SK-N-MC (cell line): ENCODE measurements around the gene POR.

Experiments
- EZH2 ChIP-seq: fragments of 200-600 bp; sonication (generic); IDR thresholded peaks from one replicate; pipeline ENCODE4 v1.6.1; 2017; ENCODE audit warnings: antibody characterized with exemption
- FOXP2 ChIP-seq: optimal IDR thresholded peaks from 2 replicates; pipeline ENCODE3; 2011; ENCODE audit warnings: mild to moderate bottlenecking, moderate library complexity; ENCODE audit not compliant: insufficient read depth; ENCODE audit errors: extremely low read length, control extremely low read depth
- POLR2AphosphoS5 ChIP-seq: IDR thresholded peaks from 2 replicates; pipeline ENCODE4 v1.6.1; 2012; ENCODE audit warnings: mild to moderate bottlenecking, low read depth, low read length, borderline replicate concordance

DNA sequence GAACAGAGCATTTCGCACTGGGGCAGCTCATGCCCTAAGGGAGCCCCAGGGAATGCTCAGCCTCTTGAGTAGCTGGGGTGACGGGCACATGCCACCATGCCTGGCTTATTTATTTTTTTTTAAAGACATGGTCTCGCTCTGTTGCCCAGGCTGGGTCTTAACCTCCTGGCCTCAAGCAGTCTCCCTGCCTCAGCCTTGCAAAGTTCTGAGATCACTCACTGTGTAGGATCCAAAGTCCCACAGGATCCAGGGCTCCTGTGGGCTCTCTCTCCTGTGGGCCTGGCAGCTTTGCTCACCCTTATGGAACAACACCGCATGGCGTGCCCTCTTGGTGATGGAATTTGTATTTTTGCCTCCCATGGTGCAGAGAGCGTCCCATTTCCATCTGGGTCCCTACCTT lies 45.4 kb downstream of the POR start:
- TF ChIP-seq POLR2AphosphoS5 (no peak), EZH2 (no peak), FOXP2 (no peak)
